Mammary epithelial cell (primary cell): ENCODE results near the gene SEMA6A.

Source experiments
- CTCF ChIP-seq, 2 donors: IDR thresholded peaks in 1 of 2; conservative IDR thresholded peaks in 1 of 2; 2 replicates each; pipeline ENCODE4 v1.5.1; 2011 to 2012; ENCODE audit warnings: inconsistent platforms in 2 of 2, low read length in 2 of 2, mild to moderate bottlenecking in 2 of 2, control low read depth in 1 of 2, low read depth in 1 of 2; ENCODE audit not compliant: insufficient read depth in 1 of 2; ENCODE audit errors: extremely low read depth in 1 of 2
- EZH2 ChIP-seq: IDR thresholded peaks from 2 replicates; pipeline ENCODE4 v1.6.1; 2012; ENCODE audit warnings: low read length, inconsistent platforms, borderline replicate concordance

- TF ChIP-seq EZH2 (no peak), CTCF (conservative IDR thresholded peaks at IDR 0.05 in 1 of 2, IDR thresholded peaks at IDR 0.05 in 1 of 2; ENCODE audit: extremely low read depth in 1 of 2, insufficient read depth in 1 of 2, low read depth in 1 of 2, low read length in 2 of 2) (no peak)
Measured at GRCh38 chr5:116478491-116478890, 96.1 kb downstream of the SEMA6A start.
